ENCODE results near the gene HAUS3.

- TF ChIP-seq, protein P1, sequence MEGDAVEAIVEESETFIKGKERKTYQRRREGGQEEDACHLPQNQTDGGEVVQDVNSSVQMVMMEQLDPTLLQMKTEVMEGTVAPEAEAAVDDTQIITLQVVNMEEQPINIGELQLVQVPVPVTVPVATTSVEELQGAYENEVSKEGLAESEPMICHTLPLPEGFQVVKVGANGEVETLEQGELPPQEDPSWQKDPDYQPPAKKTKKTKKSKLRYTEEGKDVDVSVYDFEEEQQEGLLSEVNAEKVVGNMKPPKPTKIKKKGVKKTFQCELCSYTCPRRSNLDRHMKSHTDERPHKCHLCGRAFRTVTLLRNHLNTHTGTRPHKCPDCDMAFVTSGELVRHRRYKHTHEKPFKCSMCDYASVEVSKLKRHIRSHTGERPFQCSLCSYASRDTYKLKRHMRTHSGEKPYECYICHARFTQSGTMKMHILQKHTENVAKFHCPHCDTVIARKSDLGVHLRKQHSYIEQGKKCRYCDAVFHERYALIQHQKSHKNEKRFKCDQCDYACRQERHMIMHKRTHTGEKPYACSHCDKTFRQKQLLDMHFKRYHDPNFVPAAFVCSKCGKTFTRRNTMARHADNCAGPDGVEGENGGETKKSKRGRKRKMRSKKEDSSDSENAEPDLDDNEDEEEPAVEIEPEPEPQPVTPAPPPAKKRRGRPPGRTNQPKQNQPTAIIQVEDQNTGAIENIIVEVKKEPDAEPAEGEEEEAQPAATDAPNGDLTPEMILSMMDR (IDR thresholded peaks at IDR 0.05 in 2 of 3, conservative IDR thresholded peaks at IDR 0.05 in 1 of 3; ENCODE audit: borderline replicate concordance in 1 of 3, insufficient read depth in 1 of 3, low read depth in 2 of 3, low read length in 2 of 3) = no peak
- TF ChIP-seq POLR2A (IDR thresholded peaks at IDR 0.05; ENCODE audit: borderline replicate concordance, extremely low read depth, insufficient read depth, insufficient read length) (no peak), JUND (IDR thresholded peaks at IDR 0.05) (no peak), SP1 (IDR thresholded peaks at IDR 0.05; ENCODE audit: low read depth) (no peak), YY1 (IDR thresholded peaks at IDR 0.05; ENCODE audit: extremely low read depth, insufficient replicate concordance, low read depth, low read length) (no peak), ZBTB33 (IDR thresholded peaks at IDR 0.05; ENCODE audit: extremely low read depth, insufficient replicate concordance, low read length) (no peak), ELF1 (IDR thresholded peaks at IDR 0.05; ENCODE audit: borderline replicate concordance, low read depth) (no peak), SIN3A (IDR thresholded peaks at IDR 0.05; ENCODE audit: low read depth) (no peak), ZNF274 (IDR thresholded peaks at IDR 0.05; ENCODE audit: low read depth, low read length) (no peak), EZH2 (IDR thresholded peaks at IDR 0.05) (no peak), POLR2AphosphoS5 (IDR thresholded peaks at IDR 0.05; ENCODE audit: low read depth, low read length) (no peak), EZH2phosphoT487 (IDR thresholded peaks at IDR 0.05; ENCODE audit: borderline replicate concordance) (no peak)
- TF ChIP-seq, protein P2, sequence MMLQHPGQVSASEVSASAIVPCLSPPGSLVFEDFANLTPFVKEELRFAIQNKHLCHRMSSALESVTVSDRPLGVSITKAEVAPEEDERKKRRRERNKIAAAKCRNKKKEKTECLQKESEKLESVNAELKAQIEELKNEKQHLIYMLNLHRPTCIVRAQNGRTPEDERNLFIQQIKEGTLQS (IDR thresholded peaks at IDR 0.05) = no peak
These were observed 22.6 kb upstream of the HAUS3 start for GRCh38 chr4:2264481-2265041.
